Parathyroid adenoma (tissue), 2 donors: ENCODE results near the gene DZIP1.
"Not testable (repeated sequence)": the region's sequence is repeated elsewhere in the genome, so short reads cannot be mapped to it uniquely, and the experiment has no call there.

Experiments used
- H2AFZ ChIP-seq: fragments of 300-600 bp; sonication (generic); one replicate; pipeline ENCODE4 v1.7.0; 2017; ENCODE audit warnings: antibody characterized with exemption, mild to moderate bottlenecking
- H3K27ac ChIP-seq: fragments of 300-600 bp; sonication (generic); one replicate; pipeline ENCODE4 v1.7.0; 2017
- H3K27me3 ChIP-seq: fragments of 300-600 bp; sonication (generic); one replicate; pipeline ENCODE4 v1.7.0; 2017; ENCODE audit warnings: low read length; ENCODE audit not compliant: control insufficient read depth, insufficient read depth
- H3K36me3 ChIP-seq: fragments of 300-600 bp; sonication (generic); one replicate; pipeline ENCODE4 v1.7.0; 2017; ENCODE audit warnings: low read length; ENCODE audit not compliant: control insufficient read depth, insufficient read depth
- H3K4me1 ChIP-seq: fragments of 300-600 bp; sonication (generic); one replicate; pipeline ENCODE4 v1.7.0; 2017; ENCODE audit warnings: control low read depth
- H3K4me2 ChIP-seq: fragments of 300-600 bp; sonication (generic); one replicate; pipeline ENCODE4 v1.7.0; 2017; ENCODE audit warnings: low read length
- H3K4me3 ChIP-seq: fragments of 300-600 bp; sonication (generic); one replicate; pipeline ENCODE4 v1.7.0; 2017; ENCODE audit warnings: low read depth, low read length
- H3K79me2 ChIP-seq: fragments of 300-600 bp; sonication (generic); one replicate; pipeline ENCODE4 v1.7.0; 2017; ENCODE audit warnings: control low read depth
- H3K9ac ChIP-seq: fragments of 300-600 bp; sonication (generic); one replicate; pipeline ENCODE4 v1.7.0; 2017; ENCODE audit warnings: mild to moderate bottlenecking
- H3K9me3 ChIP-seq: fragments of 300-600 bp; sonication (generic); one replicate; pipeline ENCODE4 v1.7.0; 2017; ENCODE audit warnings: low read length; ENCODE audit not compliant: control insufficient read depth
- TF ChIP-seq, protein P1 (sequence below): fragments of 300-600 bp; sonication (generic); IDR thresholded peaks from one replicate; pipeline ENCODE4 v1.7.0; 2017; ENCODE audit warnings: antibody characterized with exemption, mild to moderate bottlenecking
- donor health status: primary hyperparathyroidism.

Gene DZIP1

DNA sequence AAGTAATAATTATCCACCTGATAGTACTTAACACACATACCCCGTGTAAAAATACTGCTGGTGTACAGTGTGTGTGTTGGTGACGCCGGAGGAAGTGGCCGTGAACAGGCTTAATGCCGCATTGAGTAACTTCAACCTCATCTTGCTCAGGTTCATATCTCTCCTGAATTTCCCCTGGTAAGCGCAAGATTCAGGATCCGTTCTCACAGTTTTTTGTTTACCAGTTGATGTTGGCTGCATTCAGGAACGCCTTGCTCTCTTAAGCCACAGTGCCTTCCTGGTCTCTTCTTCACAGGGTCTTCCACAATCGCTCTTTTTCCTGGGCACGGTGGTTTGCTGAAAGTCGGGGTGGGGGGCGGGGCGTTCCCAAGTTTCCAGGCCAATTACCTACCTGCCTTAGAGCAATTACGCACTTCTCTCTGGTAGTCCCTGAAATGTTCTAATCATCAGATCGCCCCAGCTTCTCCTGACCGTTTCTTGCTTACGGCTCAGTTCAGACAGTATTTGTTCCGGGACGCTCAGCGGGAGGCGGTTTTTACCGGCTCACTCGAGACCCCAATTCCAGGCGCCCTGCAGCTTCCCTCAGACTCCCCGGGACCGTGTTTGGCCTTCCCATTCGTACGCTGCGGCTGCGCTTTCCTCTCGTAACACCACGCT is 31.7 kb upstream of the DZIP1 start:
- H3K27me3 ChIP-seq = no peaks in the 10 kb centered on the region
- peak overlapping the region; percentile 77 for H3K9ac ChIP-seq
- peak overlapping the region; percentile 87 for H2AFZ ChIP-seq
- no peaks in the 10 kb centered on the region for H3K4me1 ChIP-seq
- peak overlapping the region; percentile 74 for H3K4me3 ChIP-seq
- peak overlapping the region; percentile 89 for H3K27ac ChIP-seq
- H3K4me2 ChIP-seq = peak overlapping the region; percentile 95
- peaks cover 15% of the 10 kb centered on the region for H3K79me2 ChIP-seq
- no peaks in the 10 kb centered on the region for H3K36me3 ChIP-seq
- H3K9me3 ChIP-seq = no peaks in the 10 kb centered on the region
- TF ChIP-seq, protein P1, sequence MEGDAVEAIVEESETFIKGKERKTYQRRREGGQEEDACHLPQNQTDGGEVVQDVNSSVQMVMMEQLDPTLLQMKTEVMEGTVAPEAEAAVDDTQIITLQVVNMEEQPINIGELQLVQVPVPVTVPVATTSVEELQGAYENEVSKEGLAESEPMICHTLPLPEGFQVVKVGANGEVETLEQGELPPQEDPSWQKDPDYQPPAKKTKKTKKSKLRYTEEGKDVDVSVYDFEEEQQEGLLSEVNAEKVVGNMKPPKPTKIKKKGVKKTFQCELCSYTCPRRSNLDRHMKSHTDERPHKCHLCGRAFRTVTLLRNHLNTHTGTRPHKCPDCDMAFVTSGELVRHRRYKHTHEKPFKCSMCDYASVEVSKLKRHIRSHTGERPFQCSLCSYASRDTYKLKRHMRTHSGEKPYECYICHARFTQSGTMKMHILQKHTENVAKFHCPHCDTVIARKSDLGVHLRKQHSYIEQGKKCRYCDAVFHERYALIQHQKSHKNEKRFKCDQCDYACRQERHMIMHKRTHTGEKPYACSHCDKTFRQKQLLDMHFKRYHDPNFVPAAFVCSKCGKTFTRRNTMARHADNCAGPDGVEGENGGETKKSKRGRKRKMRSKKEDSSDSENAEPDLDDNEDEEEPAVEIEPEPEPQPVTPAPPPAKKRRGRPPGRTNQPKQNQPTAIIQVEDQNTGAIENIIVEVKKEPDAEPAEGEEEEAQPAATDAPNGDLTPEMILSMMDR = no peak

DNA sequence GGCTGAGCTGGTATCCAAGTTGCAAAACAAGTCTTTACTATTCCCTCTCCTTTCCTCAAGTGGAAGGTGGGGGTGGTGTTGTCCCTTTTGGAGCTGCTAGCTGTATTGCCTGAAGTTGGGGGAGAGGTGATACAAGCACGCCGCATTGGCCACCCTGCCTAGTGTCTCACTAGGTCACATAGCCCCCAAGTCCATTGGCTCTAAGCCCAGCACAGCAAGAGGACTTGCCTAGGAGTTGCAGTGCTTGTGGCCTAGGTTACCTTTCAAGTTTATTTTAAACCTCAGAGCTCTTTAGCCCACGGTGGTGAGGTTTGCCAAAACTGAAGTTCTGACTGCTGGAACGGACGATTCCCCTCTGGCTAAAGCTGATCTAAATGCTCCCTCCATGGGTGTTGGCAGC is 27.1 kb upstream of the DZIP1 start:
- Histone ChIP-seq H3K27ac (no peak overlapping the region), H3K79me2 (no peaks in the 10 kb centered on the region), H3K9me3 (no peaks in the 10 kb centered on the region), H3K36me3 (no peaks in the 10 kb centered on the region), H3K4me1 (no peaks in the 10 kb centered on the region), H3K4me2 (no peak overlapping the region), H3K4me3 (no peak overlapping the region), H3K9ac (no peak overlapping the region), H2AFZ (no peak overlapping the region), H3K27me3 (no peaks in the 10 kb centered on the region)
- TF ChIP-seq, protein P1 = no peak

DNA sequence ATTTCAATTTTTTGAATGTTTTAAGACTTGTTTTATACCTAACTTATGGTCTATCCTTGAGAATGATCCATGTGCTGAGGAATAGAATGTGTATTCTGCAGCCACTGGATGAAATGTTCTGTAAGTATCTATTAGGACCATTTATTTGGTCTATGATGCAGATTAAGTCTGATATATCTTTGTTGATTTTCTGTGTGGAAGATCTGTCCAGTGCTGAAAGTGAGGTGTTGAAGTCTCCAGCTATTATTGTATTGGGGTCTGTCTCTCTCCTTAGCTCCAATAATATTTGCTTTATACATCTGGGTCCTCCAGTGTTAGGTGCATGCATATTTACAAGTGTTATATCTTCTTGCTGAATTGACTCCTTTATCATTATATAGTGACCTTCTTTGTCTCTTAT is 22.7 kb upstream of the DZIP1 start:
- H3K27ac ChIP-seq, H3K9me3 ChIP-seq, H3K27me3 ChIP-seq, H3K79me2 ChIP-seq, H3K4me2 ChIP-seq, H3K4me3 ChIP-seq, H3K36me3 ChIP-seq, H3K9ac ChIP-seq, H2AFZ ChIP-seq, H3K4me1 ChIP-seq: not testable (repeated sequence)

DNA sequence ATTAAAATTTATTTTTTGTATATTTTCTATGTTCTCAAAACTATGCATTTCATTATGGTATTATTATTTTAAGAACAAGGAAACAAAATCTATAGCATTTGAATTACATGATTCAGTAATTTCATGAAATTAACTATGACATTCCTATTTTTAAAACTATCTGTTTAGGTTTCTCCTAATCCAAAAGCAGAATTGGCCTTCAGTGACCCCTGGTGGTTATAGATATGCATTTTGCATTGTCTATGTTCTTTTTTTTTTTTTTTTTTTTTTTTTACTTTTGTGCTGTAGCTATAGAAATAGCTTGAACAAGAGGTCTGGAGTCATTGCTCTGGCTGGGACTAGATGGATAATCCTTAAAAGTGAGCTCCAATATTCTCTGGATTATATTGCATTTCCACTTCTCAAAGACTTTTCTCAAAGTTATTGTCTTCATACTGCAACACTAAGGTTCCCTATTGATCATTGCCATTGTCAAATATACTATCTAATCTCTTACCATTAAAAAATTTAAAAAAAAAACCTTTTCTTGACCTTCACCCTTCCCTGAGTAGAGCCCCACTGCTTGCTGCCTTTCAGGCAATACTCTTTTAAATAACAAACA is 16.6 kb upstream of the DZIP1 start:
- no peak overlapping the region for H3K27ac ChIP-seq

DNA sequence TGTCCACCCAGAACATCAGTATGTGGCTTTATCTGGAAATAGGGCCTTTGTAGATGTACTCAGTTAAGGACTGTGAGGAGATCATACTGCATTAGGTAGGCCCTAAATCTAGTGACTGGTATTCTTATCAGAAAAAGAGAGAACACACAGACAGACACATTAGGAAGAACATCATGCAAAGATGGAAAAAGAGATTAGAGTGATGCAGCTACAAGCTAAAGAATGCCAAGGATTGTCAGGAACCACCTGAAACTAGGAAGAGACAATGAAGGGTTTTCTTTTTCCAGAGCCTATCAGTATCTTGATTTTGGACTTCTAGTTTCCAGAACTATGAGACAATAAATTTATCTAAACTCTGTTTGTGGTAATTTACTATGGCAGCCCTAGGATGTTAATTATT is 15.0 kb upstream of the DZIP1 start:
- Histone ChIP-seq H3K9ac (no peak overlapping the region), H2AFZ (no peak overlapping the region), H3K4me1 (no peaks in the 10 kb centered on the region), H3K36me3 (no peaks in the 10 kb centered on the region), H3K9me3 (no peaks in the 10 kb centered on the region), H3K4me3 (no peak overlapping the region), H3K79me2 (no peaks in the 10 kb centered on the region), H3K4me2 (no peak overlapping the region), H3K27ac (no peak overlapping the region), H3K27me3 (no peaks in the 10 kb centered on the region)
- TF ChIP-seq, protein P1 = no peak

More for the DNA sequence above, 16.6 kb upstream of the DZIP1 start:
- no peaks in the 10 kb centered on the region for H3K79me2 ChIP-seq
- TF ChIP-seq, protein P1 = peak; percentile 27
- no peak overlapping the region for H3K4me2 ChIP-seq
- H3K36me3 ChIP-seq = no peaks in the 10 kb centered on the region
- H3K4me3 ChIP-seq = no peak overlapping the region
- H3K9me3 ChIP-seq = no peaks in the 10 kb centered on the region
- no peak overlapping the region for H3K9ac ChIP-seq
- H2AFZ ChIP-seq = no peak overlapping the region
- no peaks in the 10 kb centered on the region for H3K4me1 ChIP-seq
- no peaks in the 10 kb centered on the region for H3K27me3 ChIP-seq
